ENCODE data around the gene TRAF3.

Gene TRAF3

DNA sequence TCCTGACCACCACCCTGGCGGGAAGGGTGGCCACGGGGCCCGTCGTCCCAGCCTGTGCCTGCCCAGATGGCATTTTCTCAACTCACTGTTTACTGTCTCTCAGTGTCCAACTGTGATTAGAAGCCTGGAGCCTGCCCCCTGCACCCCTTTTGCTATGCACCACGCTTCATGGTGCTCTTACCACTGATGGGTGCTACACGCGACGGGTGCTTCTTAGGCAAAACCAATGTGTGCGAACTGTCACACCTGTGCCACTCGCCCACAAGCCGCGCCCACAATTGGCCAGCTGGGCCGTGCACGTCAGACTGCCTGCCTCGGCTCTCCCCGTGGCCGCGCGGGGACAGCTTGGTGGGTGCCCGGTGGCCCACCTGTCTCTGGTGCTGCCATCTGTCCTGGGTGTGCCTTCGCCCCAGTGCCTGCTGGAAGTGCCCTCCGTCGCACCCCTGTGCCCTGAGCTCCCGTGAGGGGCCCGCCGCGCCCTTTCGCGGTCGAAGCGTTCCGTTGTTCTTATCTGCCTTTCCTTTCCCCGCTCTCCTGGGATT lies 130.1 kb downstream of the TRAF3 start:
- H3K36me3 ChIP-seq (ENCODE audit: control insufficient read depth, insufficient read depth, low read length): peaks cover 6% of the 10 kb centered on the region
- no peak overlapping the region for H3K4me3 ChIP-seq (ENCODE audit: insufficient read depth, low read depth, low read length)

GRCh38 chr14:102907980-102908730 lies 130.9 kb downstream of the TRAF3 start:
- Histone ChIP-seq H3K4me1 (ENCODE audit: control insufficient read depth, insufficient read depth, low read length) (no peaks in the 10 kb centered on the region), H3K27me3 (ENCODE audit: control insufficient read depth, insufficient read depth, low read length, poor library complexity, severe bottlenecking) (no peaks in the 10 kb centered on the region), H3K27ac (ENCODE audit: insufficient read depth, low read depth, low read length, poor library complexity, severe bottlenecking) (no peak overlapping the region), H3K4me3 (ENCODE audit: insufficient read depth, low read depth, low read length) (no peak overlapping the region), H3K9me3 (ENCODE audit: control insufficient read depth, low read length) (no peaks in the 10 kb centered on the region), H3K36me3 (ENCODE audit: control insufficient read depth, insufficient read depth, low read length) (peaks cover 6% of the 10 kb centered on the region)
- 95 to 97% methylated on average over 23 of the region's 23 CpGs for WGBS, 2 experiments

More for the DNA sequence above, 130.1 kb downstream of the TRAF3 start:
- no peaks in the 10 kb centered on the region for H3K27me3 ChIP-seq (ENCODE audit: control insufficient read depth, insufficient read depth, low read length, poor library complexity, severe bottlenecking)
- WGBS, 2 experiments: 95% methylated on average over 33 of the region's 33 CpGs
- H3K27ac ChIP-seq (ENCODE audit: insufficient read depth, low read depth, low read length, poor library complexity, severe bottlenecking): no peak overlapping the region
- no peaks in the 10 kb centered on the region for H3K9me3 ChIP-seq (ENCODE audit: control insufficient read depth, low read length)
- H3K4me1 ChIP-seq (ENCODE audit: control insufficient read depth, insufficient read depth, low read length): no peaks in the 10 kb centered on the region

DNA sequence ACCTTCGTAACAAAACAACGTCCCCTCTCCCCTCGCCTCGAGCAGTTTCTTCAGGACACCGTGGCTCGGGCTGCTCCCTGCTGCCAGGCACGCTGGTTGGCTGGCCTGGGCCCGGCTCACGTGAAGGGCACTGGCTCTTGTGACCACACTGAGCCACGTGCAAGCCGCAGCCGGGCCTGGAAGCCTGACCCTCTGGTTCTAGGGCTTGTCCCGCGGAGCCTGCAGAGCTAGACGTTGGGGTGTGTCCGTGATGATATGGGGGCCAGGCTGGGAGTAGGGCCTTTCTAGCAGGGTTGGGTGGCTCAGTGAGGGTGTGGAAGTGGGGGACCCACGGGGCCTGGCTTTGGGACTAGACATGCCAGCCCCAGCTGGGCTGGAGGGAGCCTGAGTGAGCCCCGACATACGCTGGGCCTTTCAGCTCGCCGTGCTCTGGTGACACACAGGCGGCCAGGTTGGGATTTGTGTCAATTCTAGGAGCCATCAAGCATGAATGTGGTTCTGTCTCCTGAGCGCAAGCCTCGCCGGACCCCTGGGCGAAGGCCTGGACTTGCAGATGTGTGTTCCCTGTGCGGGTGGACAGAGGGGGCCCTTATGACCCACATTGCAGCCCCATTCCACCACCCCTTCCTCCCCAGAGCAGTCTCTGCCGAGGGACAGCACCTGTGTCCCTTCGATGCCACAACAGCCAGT lies 131.7 kb downstream of the TRAF3 start:
- peaks cover 6% of the 10 kb centered on the region for H3K36me3 ChIP-seq (ENCODE audit: control insufficient read depth, insufficient read depth, low read length)
- 93 to 94% methylated on average over 29 of the region's 29 CpGs for WGBS, 2 experiments
- no peaks in the 10 kb centered on the region for H3K27me3 ChIP-seq (ENCODE audit: control insufficient read depth, insufficient read depth, low read length, poor library complexity, severe bottlenecking)
- no peak overlapping the region for H3K4me3 ChIP-seq (ENCODE audit: insufficient read depth, low read depth, low read length)
- no peaks in the 10 kb centered on the region for H3K4me1 ChIP-seq (ENCODE audit: control insufficient read depth, insufficient read depth, low read length)
- no peaks in the 10 kb centered on the region for H3K9me3 ChIP-seq (ENCODE audit: control insufficient read depth, low read length)
- H3K27ac ChIP-seq (ENCODE audit: insufficient read depth, low read depth, low read length, poor library complexity, severe bottlenecking): no peak overlapping the region

GRCh38 chr14:102909462-102909861 lies 132.2 kb downstream of the TRAF3 start:
- no peaks in the 10 kb centered on the region for H3K9me3 ChIP-seq (ENCODE audit: control insufficient read depth, low read length)
- WGBS, 2 experiments: 91 to 92% methylated on average over 10 of the region's 10 CpGs
- H3K36me3 ChIP-seq (ENCODE audit: control insufficient read depth, insufficient read depth, low read length): peaks cover 6% of the 10 kb centered on the region
- H3K4me1 ChIP-seq (ENCODE audit: control insufficient read depth, insufficient read depth, low read length): no peaks in the 10 kb centered on the region
- H3K27me3 ChIP-seq (ENCODE audit: control insufficient read depth, insufficient read depth, low read length, poor library complexity, severe bottlenecking): no peaks in the 10 kb centered on the region
- H3K27ac ChIP-seq (ENCODE audit: insufficient read depth, low read depth, low read length, poor library complexity, severe bottlenecking): no peak overlapping the region
- H3K4me3 ChIP-seq (ENCODE audit: insufficient read depth, low read depth, low read length): no peak overlapping the region

- Histone ChIP-seq H3K27ac (ENCODE audit: insufficient read depth, low read depth, low read length, poor library complexity, severe bottlenecking) (no peak overlapping the region), H3K9me3 (ENCODE audit: control insufficient read depth, low read length) (no peaks in the 10 kb centered on the region), H3K36me3 (ENCODE audit: control insufficient read depth, insufficient read depth, low read length) (peaks cover 6% of the 10 kb centered on the region), H3K27me3 (ENCODE audit: control insufficient read depth, insufficient read depth, low read length, poor library complexity, severe bottlenecking) (no peaks in the 10 kb centered on the region), H3K4me3 (ENCODE audit: insufficient read depth, low read depth, low read length) (no peak overlapping the region), H3K4me1 (ENCODE audit: control insufficient read depth, insufficient read depth, low read length) (no peaks in the 10 kb centered on the region)
- 90 to 92% methylated on average over 9 to 10 of the region's 10 CpGs for WGBS, 2 experiments
Observed at GRCh38 chr14:102909911-102910310, 132.7 kb downstream of the TRAF3 start.

- Histone ChIP-seq H3K4me1 (ENCODE audit: control insufficient read depth, insufficient read depth, low read length) (no peaks in the 10 kb centered on the region), H3K9me3 (ENCODE audit: control insufficient read depth, low read length) (no peaks in the 10 kb centered on the region)
- 93 to 94% methylated on average over 21 of the region's 21 CpGs for WGBS, 2 experiments
Observed at GRCh38 chr14:102910442-102910841, 133.2 kb downstream of the TRAF3 start.

GRCh38 chr14:102911541-102911951 lies 134.3 kb downstream of the TRAF3 start:
- 89 to 91% methylated on average over 19 of the region's 19 CpGs for WGBS, 2 experiments
- H3K4me1 ChIP-seq (ENCODE audit: control insufficient read depth, insufficient read depth, low read length): no peaks in the 10 kb centered on the region
- H3K27me3 ChIP-seq (ENCODE audit: control insufficient read depth, insufficient read depth, low read length, poor library complexity, severe bottlenecking): no peaks in the 10 kb centered on the region
- H3K4me3 ChIP-seq (ENCODE audit: insufficient read depth, low read depth, low read length): no peak overlapping the region
- no peaks in the 10 kb centered on the region for H3K9me3 ChIP-seq (ENCODE audit: control insufficient read depth, low read length)
- H3K36me3 ChIP-seq (ENCODE audit: control insufficient read depth, insufficient read depth, low read length): peaks cover 4% of the 10 kb centered on the region
- no peak overlapping the region for H3K27ac ChIP-seq (ENCODE audit: insufficient read depth, low read depth, low read length, poor library complexity, severe bottlenecking)

More at GRCh38 chr14:102910442-102910841, 133.2 kb downstream of the TRAF3 start:
- no peak overlapping the region for H3K4me3 ChIP-seq (ENCODE audit: insufficient read depth, low read depth, low read length)
- H3K36me3 ChIP-seq (ENCODE audit: control insufficient read depth, insufficient read depth, low read length): peaks cover 6% of the 10 kb centered on the region
- H3K27me3 ChIP-seq (ENCODE audit: control insufficient read depth, insufficient read depth, low read length, poor library complexity, severe bottlenecking): no peaks in the 10 kb centered on the region
- no peak overlapping the region for H3K27ac ChIP-seq (ENCODE audit: insufficient read depth, low read depth, low read length, poor library complexity, severe bottlenecking)

- Histone ChIP-seq H3K4me3 (ENCODE audit: insufficient read depth, low read depth, low read length) (no peak overlapping the region), H3K9me3 (ENCODE audit: control insufficient read depth, low read length) (no peaks in the 10 kb centered on the region), H3K36me3 (ENCODE audit: control insufficient read depth, insufficient read depth, low read length) (no peaks in the 10 kb centered on the region), H3K27ac (ENCODE audit: insufficient read depth, low read depth, low read length, poor library complexity, severe bottlenecking) (no peak overlapping the region), H3K27me3 (ENCODE audit: control insufficient read depth, insufficient read depth, low read length, poor library complexity, severe bottlenecking) (no peaks in the 10 kb centered on the region), H3K4me1 (ENCODE audit: control insufficient read depth, insufficient read depth, low read length) (no peaks in the 10 kb centered on the region)
- 94 to 95% methylated on average over 21 of the region's 21 CpGs for WGBS, 2 experiments
Observed at GRCh38 chr14:102911991-102912761, 134.9 kb downstream of the TRAF3 start.

DNA sequence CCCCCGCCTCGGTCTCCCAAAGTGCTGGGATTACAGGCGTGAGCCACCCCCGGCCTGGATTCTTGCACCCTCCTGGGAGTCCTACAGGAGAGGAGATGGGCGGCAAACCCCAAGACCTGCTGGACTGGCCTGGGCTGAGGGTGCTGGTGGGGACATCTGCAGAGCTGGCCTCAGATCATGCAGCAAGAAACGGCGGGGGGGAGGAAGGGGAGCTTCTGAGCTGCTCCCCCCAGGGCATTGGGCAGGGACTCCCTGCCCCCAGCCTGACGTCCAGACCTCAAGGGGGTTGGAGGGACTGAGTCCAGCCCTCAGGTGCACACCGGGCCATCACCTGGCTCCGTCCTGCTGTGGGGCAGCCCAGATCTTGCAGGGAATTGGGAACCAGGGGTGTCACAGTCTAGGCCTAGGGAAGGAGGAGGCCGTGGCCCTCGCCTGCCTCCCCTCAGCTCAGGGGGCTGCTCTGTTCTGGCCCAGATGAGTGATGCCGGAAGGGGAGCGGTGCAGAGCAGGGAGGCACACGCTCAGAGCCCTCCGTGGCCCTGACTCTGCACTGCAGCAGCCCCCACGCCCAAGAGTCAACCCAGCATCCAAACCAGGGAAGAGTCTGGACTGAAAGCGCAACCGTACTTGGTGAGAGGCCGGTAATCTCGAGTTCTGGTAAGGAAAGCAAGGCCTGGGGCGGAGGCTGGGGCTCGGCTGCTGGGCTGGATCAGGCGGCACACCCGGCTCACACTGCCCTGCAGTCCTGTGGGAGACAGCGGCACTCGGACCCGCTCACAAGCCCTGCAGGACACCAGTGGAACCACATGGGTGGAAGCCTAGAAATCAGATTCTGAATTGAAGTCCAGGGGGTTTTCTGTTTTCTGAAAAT lies 136.3 kb downstream of the TRAF3 start:
- no peaks in the 10 kb centered on the region for H3K4me1 ChIP-seq (ENCODE audit: control insufficient read depth, insufficient read depth, low read length)
- H3K27me3 ChIP-seq (ENCODE audit: control insufficient read depth, insufficient read depth, low read length, poor library complexity, severe bottlenecking): no peaks in the 10 kb centered on the region
- WGBS, 2 experiments: 93% methylated on average over 28 of the region's 28 CpGs
- H3K27ac ChIP-seq (ENCODE audit: insufficient read depth, low read depth, low read length, poor library complexity, severe bottlenecking): no peak overlapping the region
- no peaks in the 10 kb centered on the region for H3K9me3 ChIP-seq (ENCODE audit: control insufficient read depth, low read length)
- H3K4me3 ChIP-seq (ENCODE audit: insufficient read depth, low read depth, low read length): no peak overlapping the region
- no peaks in the 10 kb centered on the region for H3K36me3 ChIP-seq (ENCODE audit: control insufficient read depth, insufficient read depth, low read length)
